ENCODE data around the gene FYB1. TPM values are rescaled to one million over a fixed set of nuclear protein-coding genes. Genes with fewer than 3 reads are reported as not detected.

The FYB1 gene
- total RNA-seq, 1 experiment from 2014 or later = 0.46 TPM

DNA sequence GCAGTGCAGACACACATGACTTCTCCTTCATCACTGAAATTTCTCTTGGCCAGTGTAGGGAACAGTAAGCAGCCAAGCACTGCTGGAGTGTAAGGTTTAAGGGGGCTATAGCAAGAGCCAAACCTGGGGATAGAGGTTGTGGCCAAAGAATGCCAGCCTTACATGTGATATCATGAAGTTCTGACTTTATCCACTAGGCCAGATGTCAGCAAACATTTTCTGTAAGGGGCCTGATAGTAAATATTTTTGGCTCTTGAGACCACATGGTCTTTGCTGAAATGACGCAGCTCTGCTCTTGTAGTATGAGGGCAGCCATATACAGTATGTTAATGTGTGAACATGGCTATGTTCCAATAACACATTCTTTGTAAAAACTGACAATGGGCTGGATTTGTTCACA, 29.7 kb upstream of the FYB1 start:
- intact Hi-C loops (cut with micrococcal nuclease; ENCODE audit: unreplicated experiment) (no loop called here), in situ Hi-C loops (cut with HindIII; ENCODE audit: low pct_unique_long_range_greater_than_20kb, low sequenced_read_pairs) (no loop called here)
- Histone ChIP-seq H3K9me3 (ENCODE audit: control insufficient read depth, insufficient read depth, low read depth, low read length) (no peaks in the 10 kb centered on the region), H3K4me1 (ENCODE audit: control insufficient read depth, insufficient read depth, low read length) (no peaks in the 10 kb centered on the region), H3K27me3 (ENCODE audit: control insufficient read depth, insufficient read depth, low read length) (no peaks in the 10 kb centered on the region), H3K27ac (ENCODE audit: low read length) (no peak overlapping the region), H3K4me3 (ENCODE audit: low read depth in 2 of 2, low read length in 2 of 2) (no peak overlapping the region), H3K36me3 (ENCODE audit: control insufficient read depth, insufficient read depth, low read length) (no peaks in the 10 kb centered on the region)
- no peak for DNase-seq (ENCODE audit: low read depth, low spot score)
- no TSS peak for BruUV-seq (replicated peaks)
- CTCF ChIA-PET = no interaction called here
- TF ChIP-seq POLR2AphosphoS5 (IDR thresholded peaks at IDR 0.05; ENCODE audit: low read depth, low read length) (no peak), SIN3A (IDR thresholded peaks at IDR 0.05; ENCODE audit: borderline replicate concordance, insufficient read depth, low read depth, low read length) (no peak), TCF7L2 (IDR thresholded peaks at IDR 0.05; ENCODE audit: low read depth, low read length) (no peak)
- TF ChIP-seq, protein P1, sequence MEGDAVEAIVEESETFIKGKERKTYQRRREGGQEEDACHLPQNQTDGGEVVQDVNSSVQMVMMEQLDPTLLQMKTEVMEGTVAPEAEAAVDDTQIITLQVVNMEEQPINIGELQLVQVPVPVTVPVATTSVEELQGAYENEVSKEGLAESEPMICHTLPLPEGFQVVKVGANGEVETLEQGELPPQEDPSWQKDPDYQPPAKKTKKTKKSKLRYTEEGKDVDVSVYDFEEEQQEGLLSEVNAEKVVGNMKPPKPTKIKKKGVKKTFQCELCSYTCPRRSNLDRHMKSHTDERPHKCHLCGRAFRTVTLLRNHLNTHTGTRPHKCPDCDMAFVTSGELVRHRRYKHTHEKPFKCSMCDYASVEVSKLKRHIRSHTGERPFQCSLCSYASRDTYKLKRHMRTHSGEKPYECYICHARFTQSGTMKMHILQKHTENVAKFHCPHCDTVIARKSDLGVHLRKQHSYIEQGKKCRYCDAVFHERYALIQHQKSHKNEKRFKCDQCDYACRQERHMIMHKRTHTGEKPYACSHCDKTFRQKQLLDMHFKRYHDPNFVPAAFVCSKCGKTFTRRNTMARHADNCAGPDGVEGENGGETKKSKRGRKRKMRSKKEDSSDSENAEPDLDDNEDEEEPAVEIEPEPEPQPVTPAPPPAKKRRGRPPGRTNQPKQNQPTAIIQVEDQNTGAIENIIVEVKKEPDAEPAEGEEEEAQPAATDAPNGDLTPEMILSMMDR (IDR thresholded peaks at IDR 0.05) = no peak
- TF ChIP-seq, protein P2, sequence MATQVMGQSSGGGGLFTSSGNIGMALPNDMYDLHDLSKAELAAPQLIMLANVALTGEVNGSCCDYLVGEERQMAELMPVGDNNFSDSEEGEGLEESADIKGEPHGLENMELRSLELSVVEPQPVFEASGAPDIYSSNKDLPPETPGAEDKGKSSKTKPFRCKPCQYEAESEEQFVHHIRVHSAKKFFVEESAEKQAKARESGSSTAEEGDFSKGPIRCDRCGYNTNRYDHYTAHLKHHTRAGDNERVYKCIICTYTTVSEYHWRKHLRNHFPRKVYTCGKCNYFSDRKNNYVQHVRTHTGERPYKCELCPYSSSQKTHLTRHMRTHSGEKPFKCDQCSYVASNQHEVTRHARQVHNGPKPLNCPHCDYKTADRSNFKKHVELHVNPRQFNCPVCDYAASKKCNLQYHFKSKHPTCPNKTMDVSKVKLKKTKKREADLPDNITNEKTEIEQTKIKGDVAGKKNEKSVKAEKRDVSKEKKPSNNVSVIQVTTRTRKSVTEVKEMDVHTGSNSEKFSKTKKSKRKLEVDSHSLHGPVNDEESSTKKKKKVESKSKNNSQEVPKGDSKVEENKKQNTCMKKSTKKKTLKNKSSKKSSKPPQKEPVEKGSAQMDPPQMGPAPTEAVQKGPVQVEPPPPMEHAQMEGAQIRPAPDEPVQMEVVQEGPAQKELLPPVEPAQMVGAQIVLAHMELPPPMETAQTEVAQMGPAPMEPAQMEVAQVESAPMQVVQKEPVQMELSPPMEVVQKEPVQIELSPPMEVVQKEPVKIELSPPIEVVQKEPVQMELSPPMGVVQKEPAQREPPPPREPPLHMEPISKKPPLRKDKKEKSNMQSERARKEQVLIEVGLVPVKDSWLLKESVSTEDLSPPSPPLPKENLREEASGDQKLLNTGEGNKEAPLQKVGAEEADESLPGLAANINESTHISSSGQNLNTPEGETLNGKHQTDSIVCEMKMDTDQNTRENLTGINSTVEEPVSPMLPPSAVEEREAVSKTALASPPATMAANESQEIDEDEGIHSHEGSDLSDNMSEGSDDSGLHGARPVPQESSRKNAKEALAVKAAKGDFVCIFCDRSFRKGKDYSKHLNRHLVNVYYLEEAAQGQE (IDR thresholded peaks at IDR 0.05; ENCODE audit: insufficient read depth in 1 of 2, low read depth in 2 of 2, low read length in 1 of 2) = no peak
- POLR2A ChIA-PET = no interaction called here
- ATAC-seq = no peak

DNA sequence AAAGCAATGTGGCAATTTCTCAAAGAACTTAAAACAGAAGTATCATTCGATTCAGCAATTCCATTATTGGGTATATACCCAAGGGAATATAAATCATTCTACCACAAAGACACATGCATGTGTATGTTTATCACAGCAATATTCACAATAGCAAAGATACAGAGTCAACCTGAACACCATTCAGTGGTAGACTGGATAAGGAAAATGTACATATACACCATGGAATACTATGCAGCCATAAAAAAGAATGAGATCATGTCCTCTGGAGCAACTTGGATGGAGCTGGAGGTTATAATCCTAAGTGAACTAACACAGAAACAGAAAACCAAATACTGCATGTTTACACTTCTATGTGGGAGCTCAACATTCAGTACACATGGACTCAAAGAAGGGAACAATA, 21.4 kb upstream of the FYB1 start:
- CTCF ChIA-PET = no interaction called here
- Histone ChIP-seq H3K27me3 (ENCODE audit: control insufficient read depth, insufficient read depth, low read length) (0 out of 2 replicates have a peak, but pooled peaks cover 3% of the 10 kb centered on the region), H3K27ac (ENCODE audit: low read length) (no peak overlapping the region), H3K9me3 (ENCODE audit: control insufficient read depth, insufficient read depth, low read depth, low read length) (no peaks in the 10 kb centered on the region), H3K4me1 (ENCODE audit: control insufficient read depth, insufficient read depth, low read length) (no peaks in the 10 kb centered on the region), H3K4me3 (ENCODE audit: low read depth in 2 of 2, low read length in 2 of 2) (no peak overlapping the region), H3K36me3 (ENCODE audit: control insufficient read depth, insufficient read depth, low read length) (no peaks in the 10 kb centered on the region)
- no peak for DNase-seq (ENCODE audit: low read depth, low spot score)
- no peak for ATAC-seq
- no TSS peak for BruUV-seq (replicated peaks)
- TF ChIP-seq, protein P2 (IDR thresholded peaks at IDR 0.05; ENCODE audit: insufficient read depth in 1 of 2, low read depth in 2 of 2, low read length in 1 of 2) = no peak
- TF ChIP-seq, protein P1 (IDR thresholded peaks at IDR 0.05) = no peak
- TF ChIP-seq POLR2AphosphoS5 (IDR thresholded peaks at IDR 0.05; ENCODE audit: low read depth, low read length) (no peak), SIN3A (IDR thresholded peaks at IDR 0.05; ENCODE audit: borderline replicate concordance, insufficient read depth, low read depth, low read length) (no peak), TCF7L2 (IDR thresholded peaks at IDR 0.05; ENCODE audit: low read depth, low read length) (no peak)
- POLR2A ChIA-PET = no interaction called here
- in situ Hi-C loops (cut with HindIII; ENCODE audit: low pct_unique_long_range_greater_than_20kb, low sequenced_read_pairs) (no loop called here), intact Hi-C loops (cut with micrococcal nuclease; ENCODE audit: unreplicated experiment) (no loop called here)

Data from Panc1 (cell line).